ENCODE data around the gene SMIM14.

Gene SMIM14

GRCh38 chr4:39641451-39641850, 2.8 kb upstream of the SMIM14 start:
- TF ChIP-seq TEAD4 (IDR thresholded peaks at IDR 0.05) (no peak), FOXM1 (IDR thresholded peaks at IDR 0.05; ENCODE audit: borderline replicate concordance, low read depth) (no peak), NFIC (IDR thresholded peaks at IDR 0.05) (no peak), EGR1 (IDR thresholded peaks at IDR 0.05) (no peak)
- TF ChIP-seq, protein P1, sequence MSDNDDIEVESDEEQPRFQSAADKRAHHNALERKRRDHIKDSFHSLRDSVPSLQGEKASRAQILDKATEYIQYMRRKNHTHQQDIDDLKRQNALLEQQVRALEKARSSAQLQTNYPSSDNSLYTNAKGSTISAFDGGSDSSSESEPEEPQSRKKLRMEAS (IDR thresholded peaks at IDR 0.05), result no peak

DNA sequence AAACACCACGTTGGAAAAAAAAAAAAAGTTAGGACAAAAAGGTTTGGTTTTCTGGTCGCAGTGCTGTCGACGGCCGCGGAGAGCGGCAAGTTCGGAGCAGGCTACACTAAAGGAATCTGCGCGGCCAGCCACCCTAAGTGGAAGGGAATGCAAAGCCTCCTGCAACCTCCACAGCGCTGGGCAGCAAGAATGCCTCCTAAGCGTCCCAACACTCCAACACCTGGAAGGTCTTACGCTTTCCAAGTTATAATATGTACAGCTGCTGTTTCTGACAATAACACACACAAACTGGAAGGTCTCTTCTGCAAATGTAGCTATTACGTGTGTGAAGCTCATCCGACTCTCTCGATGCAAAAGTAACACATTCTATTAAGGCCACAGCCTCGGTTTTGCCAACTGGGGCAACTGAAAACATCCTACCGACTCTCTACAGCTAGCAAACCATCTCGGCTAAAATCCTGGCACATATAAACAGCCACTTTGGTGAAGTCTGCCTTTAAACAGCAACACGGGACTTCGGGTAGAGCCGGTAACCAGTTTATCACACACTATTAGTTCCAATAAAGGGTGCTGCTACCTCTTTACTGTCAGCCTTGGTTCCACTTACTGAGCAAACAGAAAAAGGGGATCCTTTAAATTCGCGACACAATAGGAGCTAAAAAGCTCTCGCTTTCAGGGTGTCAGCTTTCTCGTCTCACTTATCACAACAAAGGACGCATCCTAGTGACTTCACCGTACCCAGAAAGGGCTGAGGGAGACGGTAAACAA, 895 bp downstream of the SMIM14 start:
- TF ChIP-seq, protein P2, sequence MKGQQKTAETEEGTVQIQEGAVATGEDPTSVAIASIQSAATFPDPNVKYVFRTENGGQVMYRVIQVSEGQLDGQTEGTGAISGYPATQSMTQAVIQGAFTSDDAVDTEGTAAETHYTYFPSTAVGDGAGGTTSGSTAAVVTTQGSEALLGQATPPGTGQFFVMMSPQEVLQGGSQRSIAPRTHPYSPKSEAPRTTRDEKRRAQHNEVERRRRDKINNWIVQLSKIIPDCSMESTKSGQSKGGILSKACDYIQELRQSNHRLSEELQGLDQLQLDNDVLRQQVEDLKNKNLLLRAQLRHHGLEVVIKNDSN (IDR thresholded peaks at IDR 0.05), result no peak
- TF ChIP-seq TEAD4 (IDR thresholded peaks at IDR 0.05), result 0 out of 2 replicates have a peak, but pooled peaks have one; percentile 25
- TF ChIP-seq TCF12 (IDR thresholded peaks at IDR 0.05; ENCODE audit: low read depth), result peak; percentile 39; the same call in 1 of the 2 replicates

- TF ChIP-seq TEAD4 (IDR thresholded peaks at IDR 0.05) (no peak), CEBPB (IDR thresholded peaks at IDR 0.05) (no peak)
Observed at GRCh38 chr4:39637221-39637585, 1.5 kb downstream of the SMIM14 start.

GRCh38 chr4:39636531-39637184, 2.0 kb downstream of the SMIM14 start:
- TF ChIP-seq EGR1 (IDR thresholded peaks at IDR 0.05) (no peak), YY1 (IDR thresholded peaks at IDR 0.05; ENCODE audit: low read depth) (no peak), FOXM1 (IDR thresholded peaks at IDR 0.05; ENCODE audit: borderline replicate concordance, low read depth) (no peak), TCF12 (IDR thresholded peaks at IDR 0.05; ENCODE audit: low read depth) (no peak), CEBPB (IDR thresholded peaks at IDR 0.05) (no peak), TEAD4 (IDR thresholded peaks at IDR 0.05) (no peak), RAD21 (IDR thresholded peaks at IDR 0.05; ENCODE audit: low read depth) (no peak), EP300 (IDR thresholded peaks at IDR 0.05; ENCODE audit: borderline replicate concordance) (no peak), CREB1 (IDR thresholded peaks at IDR 0.05; ENCODE audit: low read depth) (no peak), TAF1 (IDR thresholded peaks at IDR 0.05; ENCODE audit: low read depth) (no peak), REST (IDR thresholded peaks at IDR 0.05; ENCODE audit: low read depth) (no peak), ZBTB7A (IDR thresholded peaks at IDR 0.05; ENCODE audit: low read depth) (no peak), NFIC (IDR thresholded peaks at IDR 0.05) (no peak)
- TF ChIP-seq, protein P2 (IDR thresholded peaks at IDR 0.05), result no peak
- TF ChIP-seq, protein P1 (IDR thresholded peaks at IDR 0.05), result no peak

DNA sequence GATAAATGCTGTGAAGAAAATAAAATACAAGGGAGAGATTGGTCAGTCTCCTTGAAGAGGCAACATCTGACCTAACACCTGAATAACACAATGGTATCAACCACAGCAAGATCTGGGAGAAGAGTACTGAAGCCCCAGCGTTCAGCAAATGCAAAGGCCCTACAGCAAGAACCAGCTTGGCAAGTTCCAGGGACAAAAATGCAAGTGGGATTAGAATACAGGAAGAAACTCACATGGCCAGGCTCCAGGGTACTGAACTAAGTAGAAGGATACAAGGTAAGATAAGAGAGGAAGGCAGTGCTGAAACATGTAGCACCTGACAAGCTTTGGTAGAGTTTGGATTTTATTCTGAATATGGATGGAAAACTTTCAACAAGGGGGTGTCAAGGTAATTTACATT, 3.6 kb downstream of the SMIM14 start:
- no peak for TF ChIP-seq NFIC (IDR thresholded peaks at IDR 0.05)
- no peak for TF ChIP-seq RAD21 (IDR thresholded peaks at IDR 0.05; ENCODE audit: low read depth)
- no peak for TF ChIP-seq ZBTB7A (IDR thresholded peaks at IDR 0.05; ENCODE audit: low read depth)
- TF ChIP-seq TEAD4 (IDR thresholded peaks at IDR 0.05), result no peak
- TF ChIP-seq, protein P1 (IDR thresholded peaks at IDR 0.05), result no peak
- TF ChIP-seq EP300 (IDR thresholded peaks at IDR 0.05; ENCODE audit: borderline replicate concordance), result no peak

DNA sequence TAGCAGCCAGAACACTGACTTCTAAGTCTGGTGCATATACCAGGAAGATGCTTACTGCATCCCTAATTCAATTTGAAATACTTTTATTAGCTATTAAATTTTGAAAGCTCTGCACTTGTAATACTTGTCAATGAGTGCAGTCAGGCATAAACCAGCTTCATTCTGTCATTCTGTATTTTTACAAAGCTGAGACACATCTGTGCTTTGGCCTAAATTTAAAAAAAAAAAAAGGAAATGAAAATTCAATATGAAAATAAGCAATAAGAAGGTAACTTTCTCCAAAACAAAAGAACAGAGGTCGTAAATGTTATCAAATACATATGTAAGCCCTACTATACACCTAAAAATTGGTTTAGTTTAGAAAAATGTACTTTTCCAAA, 7.0 kb downstream of the SMIM14 start:
- TF ChIP-seq REST (IDR thresholded peaks at IDR 0.05; ENCODE audit: low read depth) (no peak), EP300 (IDR thresholded peaks at IDR 0.05; ENCODE audit: borderline replicate concordance) (no peak), EGR1 (IDR thresholded peaks at IDR 0.05) (no peak), CREB1 (IDR thresholded peaks at IDR 0.05; ENCODE audit: low read depth) (no peak), TCF12 (IDR thresholded peaks at IDR 0.05; ENCODE audit: low read depth) (no peak), NFIC (IDR thresholded peaks at IDR 0.05) (no peak), RAD21 (IDR thresholded peaks at IDR 0.05; ENCODE audit: low read depth) (no peak), FOXM1 (IDR thresholded peaks at IDR 0.05; ENCODE audit: borderline replicate concordance, low read depth) (no peak), ZBTB7A (IDR thresholded peaks at IDR 0.05; ENCODE audit: low read depth) (no peak), TEAD4 (IDR thresholded peaks at IDR 0.05) (no peak), CEBPB (IDR thresholded peaks at IDR 0.05) (no peak)
- TF ChIP-seq, protein P2 (IDR thresholded peaks at IDR 0.05), result no peak
- TF ChIP-seq, protein P1 (IDR thresholded peaks at IDR 0.05), result no peak
